Measurements from ENCODE around the gene XRRA1.

Gene XRRA1

DNA sequence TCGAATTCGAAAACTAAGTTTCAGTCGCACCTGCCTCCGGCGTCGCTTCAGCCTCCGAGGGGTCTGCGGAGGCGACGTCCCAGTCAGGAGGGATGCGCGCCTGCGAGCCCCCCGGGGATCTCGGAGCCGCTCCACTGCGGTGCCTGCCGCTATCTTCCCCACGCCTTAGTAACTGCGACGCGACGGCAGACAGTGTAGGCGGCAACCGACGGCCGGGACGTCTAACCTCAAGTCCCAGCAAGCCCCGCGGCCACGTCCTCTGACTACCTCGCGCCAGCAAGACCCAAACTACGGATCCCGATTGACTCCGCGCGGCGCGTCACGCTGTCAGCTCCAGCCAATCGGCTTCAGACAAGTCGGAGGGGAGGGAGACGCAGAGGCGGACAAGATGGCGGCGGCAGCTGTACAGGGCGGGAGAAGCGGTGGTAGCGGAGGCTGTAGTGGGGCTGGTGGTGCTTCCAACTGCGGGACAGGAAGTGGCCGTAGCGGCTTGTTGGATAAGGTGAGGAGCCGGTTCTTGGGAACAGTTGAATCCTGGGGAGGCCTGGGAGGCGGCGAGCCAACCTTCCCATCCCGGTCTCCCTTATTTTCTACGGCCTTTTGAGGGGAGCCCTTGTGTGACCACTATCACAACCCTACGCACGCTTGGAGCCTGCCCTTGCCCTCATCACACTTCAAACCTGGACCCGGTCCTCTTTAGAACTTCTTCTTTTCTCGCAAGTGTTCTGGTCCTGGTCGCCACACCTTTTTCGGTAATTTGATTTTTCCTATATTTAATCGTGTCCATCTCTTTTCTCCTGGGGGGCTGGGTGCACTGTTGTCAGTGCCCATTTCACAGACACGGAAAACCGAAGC, at the start of gene XRRA1, which contains the start of gene SPCS2:
Gene XRRA1, minus strand, starts transcription at position 194 of the 855 bp plus-strand sequence. CDS start 8,213 bp downstream, outside the sequence.
Gene SPCS2, plus strand, starts transcription at position 369 of the 855 bp plus-strand sequence. Its CDS starts 20 bp downstream, at position 389.
- H3K36me3 ChIP-seq (ENCODE audit: control insufficient read depth in 2 of 2, insufficient read depth in 1 of 2, low read length in 2 of 2) = peaks cover 0 to 22% of the 10 kb centered on the region in 2 experiments; a peak in 2 of 3 replicates
- H3K4me1 ChIP-seq (ENCODE audit: control insufficient read depth, insufficient read depth, low read length) = no peaks in the 10 kb centered on the region
- ChIA-PET POLR2A (interaction anchor here (1.3 to 1.4 kb wide), 3 partner anchors 11 to 456 kb away, joined by 4 to 7 read pairs (median 4); partner anchors contain the start of gene NEU3), CTCF (interaction anchor here (0.5 to 0.7 kb wide), 2 partner anchors 9 to 216 kb away, joined by 4 to 5 read pairs; no protein-coding TSS in a partner anchor)
- H3K27ac ChIP-seq (ENCODE audit: extremely low read depth, low read depth, low read length) = peak within 1 kb of the TSS; percentile 50; the same call in 1 of the 2 replicates
- H3K9me3 ChIP-seq (ENCODE audit: control insufficient read depth, insufficient read depth, low read depth, low read length) = no peaks in the 10 kb centered on the region
- H3K4me3 ChIP-seq (ENCODE audit: low read depth, low read length) = peak within 1 kb of the TSS; percentile 97
- TF ChIP-seq ZNF585B (tag by site-specific recombination; IDR thresholded peaks at IDR 0.05) = no peak
- no peak for TF ChIP-seq ZNF302 (tag by site-specific recombination; IDR thresholded peaks at IDR 0.05; ENCODE audit: low read depth)
- no peak for TF ChIP-seq ZNF660 (tag by site-specific recombination; IDR thresholded peaks at IDR 0.05)
- no peak for TF ChIP-seq ZNF221 (tag by site-specific recombination; IDR thresholded peaks at IDR 0.05; ENCODE audit: borderline replicate concordance)
- peak; percentile 67; the same call in 1 of the 2 replicates for TF ChIP-seq SP3 (tag by site-specific recombination; IDR thresholded peaks at IDR 0.05)
- no peak for TF ChIP-seq ZBTB1 (tag by site-specific recombination; IDR thresholded peaks at IDR 0.05)
- TF ChIP-seq ZNF792 (tag by site-specific recombination; IDR thresholded peaks at IDR 0.05) = no peak
- TF ChIP-seq ZNF560 (tag by site-specific recombination; IDR thresholded peaks at IDR 0.05; ENCODE audit: borderline replicate concordance) = no peak
- no peak for TF ChIP-seq KLF16 (tag by site-specific recombination; IDR thresholded peaks at IDR 0.05)
- TF ChIP-seq, protein P1, sequence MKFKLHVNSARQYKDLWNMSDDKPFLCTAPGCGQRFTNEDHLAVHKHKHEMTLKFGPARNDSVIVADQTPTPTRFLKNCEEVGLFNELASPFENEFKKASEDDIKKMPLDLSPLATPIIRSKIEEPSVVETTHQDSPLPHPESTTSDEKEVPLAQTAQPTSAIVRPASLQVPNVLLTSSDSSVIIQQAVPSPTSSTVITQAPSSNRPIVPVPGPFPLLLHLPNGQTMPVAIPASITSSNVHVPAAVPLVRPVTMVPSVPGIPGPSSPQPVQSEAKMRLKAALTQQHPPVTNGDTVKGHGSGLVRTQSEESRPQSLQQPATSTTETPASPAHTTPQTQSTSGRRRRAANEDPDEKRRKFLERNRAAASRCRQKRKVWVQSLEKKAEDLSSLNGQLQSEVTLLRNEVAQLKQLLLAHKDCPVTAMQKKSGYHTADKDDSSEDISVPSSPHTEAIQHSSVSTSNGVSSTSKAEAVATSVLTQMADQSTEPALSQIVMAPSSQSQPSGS (tag by site-specific recombination; IDR thresholded peaks at IDR 0.05; ENCODE audit: low read depth) = no peak
- TF ChIP-seq, protein P2, sequence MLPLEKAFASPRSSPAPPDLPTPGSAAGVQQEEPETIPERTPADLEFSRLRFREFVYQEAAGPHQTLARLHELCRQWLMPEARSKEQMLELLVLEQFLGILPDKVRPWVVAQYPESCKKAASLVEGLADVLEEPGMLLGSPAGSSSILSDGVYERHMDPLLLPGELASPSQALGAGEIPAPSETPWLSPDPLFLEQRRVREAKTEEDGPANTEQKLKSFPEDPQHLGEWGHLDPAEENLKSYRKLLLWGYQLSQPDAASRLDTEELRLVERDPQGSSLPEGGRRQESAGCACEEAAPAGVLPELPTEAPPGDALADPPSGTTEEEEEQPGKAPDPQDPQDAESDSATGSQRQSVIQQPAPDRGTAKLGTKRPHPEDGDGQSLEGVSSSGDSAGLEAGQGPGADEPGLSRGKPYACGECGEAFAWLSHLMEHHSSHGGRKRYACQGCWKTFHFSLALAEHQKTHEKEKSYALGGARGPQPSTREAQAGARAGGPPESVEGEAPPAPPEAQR (tag by site-specific recombination; IDR thresholded peaks at IDR 0.05) = no peak
- no peak for TF ChIP-seq ZNF341 (tag by site-specific recombination; IDR thresholded peaks at IDR 0.05; ENCODE audit: low read depth)
- no peak for TF ChIP-seq ZNF529 (tag by site-specific recombination; IDR thresholded peaks at IDR 0.05; ENCODE audit: insufficient replicate concordance)
- peak; percentile 82; the same call in 1 of the 2 replicates for TF ChIP-seq YY1 (tag by site-specific recombination; IDR thresholded peaks at IDR 0.05)
- no peak for TF ChIP-seq ZNF132 (tag by site-specific recombination; IDR thresholded peaks at IDR 0.05; ENCODE audit: borderline replicate concordance)
- TF ChIP-seq ZNF335 (tag by site-specific recombination; conservative IDR thresholded peaks at IDR 0.05) = peak; percentile 83
- TF ChIP-seq ZSCAN30 (tag by site-specific recombination; IDR thresholded peaks at IDR 0.05) = peak; percentile 17; the same call in 1 of the 2 replicates
- no peak for TF ChIP-seq ZNF624 (tag by site-specific recombination; IDR thresholded peaks at IDR 0.05)
- peak; percentile 22; the same call in 1 of the 2 replicates for TF ChIP-seq KLF8 (tag by site-specific recombination; IDR thresholded peaks at IDR 0.05)
- no peak for TF ChIP-seq TCF7L2 (IDR thresholded peaks at IDR 0.05; ENCODE audit: borderline replicate concordance, low read depth, low read length)
- peak; percentile 98 for TF ChIP-seq ZNF394 (tag by site-specific recombination; IDR thresholded peaks at IDR 0.05; ENCODE audit: borderline replicate concordance)
- peak; percentile 56 for TF ChIP-seq ZBTB26 (tag by site-specific recombination; optimal IDR thresholded peaks at IDR 0.05)
- no peak for TF ChIP-seq ZNF513 (tag by site-specific recombination; IDR thresholded peaks at IDR 0.05)
- TF ChIP-seq ZNF580 (tag by site-specific recombination; IDR thresholded peaks at IDR 0.05) = peak; percentile 54; the same call in 1 of the 2 replicates
- TF ChIP-seq, protein P3, sequence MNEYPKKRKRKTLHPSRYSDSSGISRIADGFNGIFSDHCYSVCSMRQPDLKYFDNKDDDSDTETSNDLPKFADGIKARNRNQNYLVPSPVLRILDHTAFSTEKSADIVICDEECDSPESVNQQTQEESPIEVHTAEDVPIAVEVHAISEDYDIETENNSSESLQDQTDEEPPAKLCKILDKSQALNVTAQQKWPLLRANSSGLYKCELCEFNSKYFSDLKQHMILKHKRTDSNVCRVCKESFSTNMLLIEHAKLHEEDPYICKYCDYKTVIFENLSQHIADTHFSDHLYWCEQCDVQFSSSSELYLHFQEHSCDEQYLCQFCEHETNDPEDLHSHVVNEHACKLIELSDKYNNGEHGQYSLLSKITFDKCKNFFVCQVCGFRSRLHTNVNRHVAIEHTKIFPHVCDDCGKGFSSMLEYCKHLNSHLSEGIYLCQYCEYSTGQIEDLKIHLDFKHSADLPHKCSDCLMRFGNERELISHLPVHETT (tag by site-specific recombination; IDR thresholded peaks at IDR 0.05) = no peak
- peak; percentile 65; the same call in 1 of the 2 replicates for TF ChIP-seq ZFP37 (tag by site-specific recombination; IDR thresholded peaks at IDR 0.05)
- TF ChIP-seq KLF10 (tag by site-specific recombination; IDR thresholded peaks at IDR 0.05) = no peak
- peak; percentile 14; the same call in 1 of the 2 replicates for TF ChIP-seq ZBTB8A (tag by site-specific recombination; IDR thresholded peaks at IDR 0.05)
- no peak for TF ChIP-seq ZNF830 (tag by site-specific recombination; IDR thresholded peaks at IDR 0.05; ENCODE audit: low read depth)
- peak; percentile 93 for TF ChIP-seq ZBTB17 (tag by site-specific recombination; IDR thresholded peaks at IDR 0.05)

Measured in HEK293 (cell line).